ENCODE results near the gene KCTD16.
A peak's percentile ranks its signal among the peaks of the same experiment; 100 is the strongest.

DNA sequence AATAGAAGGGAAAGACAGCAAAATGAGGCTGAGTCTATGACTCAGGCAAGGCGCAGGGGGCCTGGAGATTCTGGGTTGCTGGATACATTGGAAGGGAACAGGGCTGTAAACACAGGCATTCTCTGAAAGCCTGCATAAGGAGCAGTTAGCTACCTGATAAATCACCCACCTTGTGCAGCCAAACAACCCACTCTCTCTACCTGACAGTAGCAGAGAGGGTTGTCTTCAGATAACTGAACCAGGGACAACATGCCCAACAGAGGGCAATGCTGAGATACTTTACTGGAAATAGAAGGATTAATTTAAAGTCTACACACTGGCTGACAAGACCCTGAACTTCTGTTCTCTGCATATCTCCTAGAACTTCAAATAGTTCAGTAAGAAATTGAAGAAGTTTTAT, 161.6 kb downstream of the KCTD16 start:
- TF ChIP-seq POLR2AphosphoS5 (IDR thresholded peaks at IDR 0.05; ENCODE audit: low read depth, low read length) = no peak
- TF ChIP-seq, protein P1, sequence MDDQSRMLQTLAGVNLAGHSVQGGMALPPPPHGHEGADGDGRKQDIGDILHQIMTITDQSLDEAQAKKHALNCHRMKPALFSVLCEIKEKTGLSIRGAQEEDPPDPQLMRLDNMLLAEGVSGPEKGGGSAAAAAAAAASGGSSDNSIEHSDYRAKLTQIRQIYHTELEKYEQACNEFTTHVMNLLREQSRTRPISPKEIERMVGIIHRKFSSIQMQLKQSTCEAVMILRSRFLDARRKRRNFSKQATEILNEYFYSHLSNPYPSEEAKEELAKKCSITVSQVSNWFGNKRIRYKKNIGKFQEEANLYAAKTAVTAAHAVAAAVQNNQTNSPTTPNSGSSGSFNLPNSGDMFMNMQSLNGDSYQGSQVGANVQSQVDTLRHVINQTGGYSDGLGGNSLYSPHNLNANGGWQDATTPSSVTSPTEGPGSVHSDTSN (IDR thresholded peaks at IDR 0.05) = no peak
- TF ChIP-seq ELF1 (IDR thresholded peaks at IDR 0.05) = no peak
- TF ChIP-seq, protein P2, sequence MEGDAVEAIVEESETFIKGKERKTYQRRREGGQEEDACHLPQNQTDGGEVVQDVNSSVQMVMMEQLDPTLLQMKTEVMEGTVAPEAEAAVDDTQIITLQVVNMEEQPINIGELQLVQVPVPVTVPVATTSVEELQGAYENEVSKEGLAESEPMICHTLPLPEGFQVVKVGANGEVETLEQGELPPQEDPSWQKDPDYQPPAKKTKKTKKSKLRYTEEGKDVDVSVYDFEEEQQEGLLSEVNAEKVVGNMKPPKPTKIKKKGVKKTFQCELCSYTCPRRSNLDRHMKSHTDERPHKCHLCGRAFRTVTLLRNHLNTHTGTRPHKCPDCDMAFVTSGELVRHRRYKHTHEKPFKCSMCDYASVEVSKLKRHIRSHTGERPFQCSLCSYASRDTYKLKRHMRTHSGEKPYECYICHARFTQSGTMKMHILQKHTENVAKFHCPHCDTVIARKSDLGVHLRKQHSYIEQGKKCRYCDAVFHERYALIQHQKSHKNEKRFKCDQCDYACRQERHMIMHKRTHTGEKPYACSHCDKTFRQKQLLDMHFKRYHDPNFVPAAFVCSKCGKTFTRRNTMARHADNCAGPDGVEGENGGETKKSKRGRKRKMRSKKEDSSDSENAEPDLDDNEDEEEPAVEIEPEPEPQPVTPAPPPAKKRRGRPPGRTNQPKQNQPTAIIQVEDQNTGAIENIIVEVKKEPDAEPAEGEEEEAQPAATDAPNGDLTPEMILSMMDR (IDR thresholded peaks at IDR 0.05) = peak; percentile 20
- peak; percentile 60 for TF ChIP-seq RAD21 (IDR thresholded peaks at IDR 0.05; ENCODE audit: low read length)
- no peak for TF ChIP-seq MEF2A (IDR thresholded peaks at IDR 0.05; ENCODE audit: borderline replicate concordance, low read depth)
- TF ChIP-seq SIN3A (IDR thresholded peaks at IDR 0.05; ENCODE audit: borderline replicate concordance, low read depth, low read length) = no peak

All from SK-N-SH (cell line).